NCI-H1417 treated with DMSO at 0.1 percent for 48 hours (cell line): ENCODE data around the gene TIAM2.

ENCODE experiments used
- DNase-seq: peaks from one replicate; lab custom pipeline; 2025; lab: John Stamatoyannopoulos, UW

The TIAM2 gene

GRCh38 chr6:155235087-155235486 lies 240.0 kb downstream of the TIAM2 start:
- no peak for DNase-seq

- no peak for DNase-seq
These were observed 242.5 kb downstream of the TIAM2 start for GRCh38 chr6:155237613-155238012.

- DNase-seq = no peak
These were observed 245.9 kb downstream of the TIAM2 start for GRCh38 chr6:155240905-155241600.

- no peak for DNase-seq
These were observed 246.9 kb downstream of the TIAM2 start for GRCh38 chr6:155241966-155242365.

- no peak for DNase-seq
These were observed 249.3 kb downstream of the TIAM2 start for GRCh38 chr6:155244434-155244833.

- no peak for DNase-seq
These were observed 250.1 kb downstream of the TIAM2 start for GRCh38 chr6:155245193-155245592.

GRCh38 chr6:155245831-155246230 lies 250.7 kb downstream of the TIAM2 start:
- DNase-seq = no peak

GRCh38 chr6:155246825-155247224 lies 251.7 kb downstream of the TIAM2 start:
- no peak for DNase-seq

- no peak for DNase-seq
These were observed 252.5 kb downstream of the TIAM2 start for GRCh38 chr6:155247618-155248007.

- DNase-seq = no peak
These were observed 253.2 kb downstream of the TIAM2 start for GRCh38 chr6:155248008-155249001.

- no peak for DNase-seq
These were observed 255.7 kb downstream of the TIAM2 start for GRCh38 chr6:155250701-155251381.

GRCh38 chr6:155252581-155252980 lies 257.5 kb downstream of the TIAM2 start:
- no peak for DNase-seq

- DNase-seq = no peak
These were observed 258.2 kb downstream of the TIAM2 start for GRCh38 chr6:155253337-155253736.

GRCh38 chr6:155254139-155254538 lies 259.0 kb downstream of the TIAM2 start:
- DNase-seq = no peak

GRCh38 chr6:155256122-155256795 lies 261.1 kb downstream of the TIAM2 start:
- no peak for DNase-seq

GRCh38 chr6:155257796-155258195 lies 262.7 kb downstream of the TIAM2 start:
- no peak for DNase-seq

- no peak for DNase-seq
These were observed 264.1 kb downstream of the TIAM2 start for GRCh38 chr6:155259204-155259603.

- DNase-seq = no peak
These were observed 264.8 kb downstream of the TIAM2 start for GRCh38 chr6:155259897-155260296.

GRCh38 chr6:155260686-155261085 lies 265.6 kb downstream of the TIAM2 start:
- no peak for DNase-seq

GRCh38 chr6:155261111-155261900 lies 266.2 kb downstream of the TIAM2 start:
- DNase-seq = no peak

- DNase-seq = no peak
These were observed 267.5 kb downstream of the TIAM2 start for GRCh38 chr6:155262655-155263054.
